SH-SY5Y (cell line): ENCODE measurements around the gene PAPLN.

ENCODE experiments used
- GATA2 ChIP-seq: IDR thresholded peaks from 2 replicates; pipeline ENCODE4 v1.6.1; 2011; ENCODE audit warnings: mild to moderate bottlenecking, low read depth, low read length
- GATA3 ChIP-seq: IDR thresholded peaks from 2 replicates; pipeline ENCODE4 v1.6.1; 2011; ENCODE audit warnings: low read depth, mild to moderate bottlenecking, low read length, moderate library complexity

The PAPLN gene

DNA sequence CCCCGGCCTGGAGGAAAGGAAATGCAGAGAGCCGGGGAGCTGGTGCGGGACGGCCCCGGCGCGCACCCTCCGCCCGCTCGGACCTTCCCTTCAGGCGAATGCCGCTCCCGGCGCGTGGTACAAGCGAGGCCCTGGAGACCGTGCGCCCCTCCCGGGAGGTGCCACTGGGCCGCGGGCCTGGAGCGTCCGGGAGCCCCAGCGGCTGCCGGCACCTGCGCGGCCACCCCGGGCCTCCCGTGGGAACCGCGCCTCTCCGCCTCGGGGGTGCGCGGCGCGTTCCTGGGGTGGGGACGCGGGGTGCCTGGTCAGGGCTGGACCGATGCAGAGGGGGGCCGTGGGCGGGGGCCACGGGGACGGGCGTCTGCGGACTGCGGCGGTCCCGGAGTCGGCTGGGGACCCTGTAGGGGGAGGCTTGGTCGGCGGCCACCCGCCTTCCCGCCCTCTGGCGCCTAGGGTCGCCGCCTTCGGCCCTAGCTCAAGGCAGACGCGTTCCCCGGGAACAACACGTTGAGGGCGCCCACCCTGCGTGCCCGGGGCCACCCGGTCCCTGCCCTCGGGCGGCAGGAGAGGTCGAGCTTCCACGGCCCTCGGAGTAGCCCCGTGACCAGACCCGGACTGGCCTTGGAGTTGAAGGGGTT is 599 bp downstream of the PAPLN start:
- no peak for TF ChIP-seq GATA2
- no peak for TF ChIP-seq GATA3

DNA sequence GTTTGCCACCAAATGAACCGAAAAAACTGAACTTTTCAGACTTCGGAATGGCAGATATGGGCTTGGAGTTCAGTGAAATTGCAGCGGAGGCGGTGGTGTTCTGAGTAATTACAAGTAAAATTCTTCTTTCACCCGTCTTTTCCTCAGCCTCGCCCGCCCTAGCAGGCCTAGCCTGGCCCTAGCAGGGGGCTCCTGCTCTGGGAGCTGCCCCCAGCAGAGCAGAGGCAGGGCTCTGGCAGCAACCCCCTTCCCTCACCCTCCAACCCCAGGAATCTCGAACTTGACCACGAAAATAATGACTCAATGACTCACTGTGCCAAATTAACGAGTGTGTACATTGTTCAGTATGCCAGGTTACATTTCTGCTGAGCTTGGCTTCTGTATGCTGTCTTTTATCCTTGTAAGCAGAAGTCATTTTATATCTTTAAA is 1.1 kb downstream of the PAPLN start:
- TF ChIP-seq GATA2 = no peak
- TF ChIP-seq GATA3 = no peak

DNA sequence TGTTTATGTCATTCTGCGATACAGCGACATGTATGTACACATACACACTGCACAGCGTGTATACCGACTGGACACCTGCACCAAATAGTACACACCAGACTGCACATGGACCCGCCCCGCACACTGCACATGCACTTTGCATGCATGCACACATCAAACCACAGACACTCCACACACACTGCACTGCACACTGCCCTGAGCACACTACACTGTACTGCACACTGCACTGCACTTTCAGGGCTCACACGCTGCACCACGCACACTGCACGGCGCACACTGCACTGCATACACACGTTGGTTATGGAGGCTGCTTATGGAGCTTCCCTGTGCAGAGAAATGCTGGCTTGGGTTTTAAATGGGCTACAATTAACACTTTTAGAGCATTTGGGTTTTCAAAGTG is 1.6 kb downstream of the PAPLN start:
- TF ChIP-seq GATA2 = no peak
- no peak for TF ChIP-seq GATA3

DNA sequence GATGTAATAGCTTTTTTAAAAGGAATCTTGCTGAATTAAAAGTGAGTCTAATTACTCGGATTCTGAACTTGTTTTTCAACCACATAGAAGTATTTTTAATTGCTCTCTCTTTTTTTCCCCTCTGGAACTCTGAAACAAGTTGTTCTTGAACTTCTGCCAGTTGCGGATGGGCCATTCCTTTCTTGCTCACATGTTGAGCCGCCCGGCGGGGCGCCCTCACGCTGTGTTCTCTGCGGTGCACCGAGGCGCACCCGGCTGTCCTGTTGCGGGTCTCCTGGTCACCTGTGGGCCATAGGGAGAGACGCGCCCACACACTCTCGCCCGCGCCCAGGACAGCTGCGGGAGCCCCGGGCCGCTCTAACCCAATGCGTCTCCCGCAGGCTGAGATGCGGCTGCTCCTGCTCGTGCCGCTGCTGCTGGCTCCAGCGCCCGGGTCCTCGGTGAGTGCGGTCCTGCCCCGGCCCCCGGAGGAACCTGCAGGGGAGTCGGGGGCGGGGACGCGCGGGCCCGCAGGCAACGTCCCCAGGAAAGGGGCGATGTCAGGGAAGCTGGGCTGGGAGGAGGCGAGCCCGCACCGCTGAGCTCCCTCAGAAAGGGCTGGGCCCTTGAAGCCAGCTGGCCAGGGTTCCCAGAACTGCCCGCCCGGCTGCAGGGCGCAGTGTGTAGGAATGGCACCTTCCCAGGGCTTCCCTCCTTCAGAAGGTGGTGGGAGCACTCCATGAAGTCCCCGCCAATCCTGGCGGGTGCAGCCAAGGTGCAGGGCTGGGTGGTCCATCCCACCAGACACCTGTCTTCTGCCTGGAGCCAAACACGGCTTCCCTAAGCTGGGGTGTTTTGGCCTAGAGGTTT is 2.3 kb downstream of the PAPLN start:
- TF ChIP-seq GATA2 (no peak), GATA3 (no peak)

DNA sequence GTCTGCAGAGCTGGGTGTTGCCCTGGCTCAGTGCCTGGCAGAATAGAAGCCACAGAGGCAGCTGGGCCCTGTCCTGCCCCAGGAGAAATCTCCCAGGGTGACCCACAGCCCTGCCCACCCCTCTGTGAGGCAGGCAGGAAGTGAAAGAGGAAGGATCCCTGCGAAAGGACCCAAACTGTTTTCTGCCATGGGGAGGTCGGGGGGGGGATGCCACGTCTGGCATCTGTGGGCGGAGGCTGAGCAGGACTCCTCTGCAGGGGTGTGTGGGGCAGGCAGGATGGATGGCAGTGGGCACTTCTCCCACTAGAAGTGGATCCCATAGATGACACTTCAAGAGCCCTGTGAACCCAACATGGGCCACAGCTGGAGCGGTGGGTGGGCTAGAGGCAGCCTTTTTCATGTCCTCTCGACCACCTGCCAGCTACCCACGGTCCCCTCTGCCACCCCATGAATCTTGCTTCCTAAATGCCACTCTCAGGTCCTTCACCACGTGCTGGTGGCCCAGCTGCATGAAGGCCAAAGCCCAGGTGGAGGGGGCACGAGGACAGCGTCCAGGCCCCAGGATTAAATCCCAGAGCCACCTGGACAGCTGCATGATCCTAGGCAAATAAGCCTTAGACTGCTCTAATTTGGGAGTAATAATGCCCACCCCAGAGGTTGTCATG is 3.6 kb downstream of the PAPLN start:
- TF ChIP-seq GATA2 = no peak
- TF ChIP-seq GATA3 = no peak

DNA sequence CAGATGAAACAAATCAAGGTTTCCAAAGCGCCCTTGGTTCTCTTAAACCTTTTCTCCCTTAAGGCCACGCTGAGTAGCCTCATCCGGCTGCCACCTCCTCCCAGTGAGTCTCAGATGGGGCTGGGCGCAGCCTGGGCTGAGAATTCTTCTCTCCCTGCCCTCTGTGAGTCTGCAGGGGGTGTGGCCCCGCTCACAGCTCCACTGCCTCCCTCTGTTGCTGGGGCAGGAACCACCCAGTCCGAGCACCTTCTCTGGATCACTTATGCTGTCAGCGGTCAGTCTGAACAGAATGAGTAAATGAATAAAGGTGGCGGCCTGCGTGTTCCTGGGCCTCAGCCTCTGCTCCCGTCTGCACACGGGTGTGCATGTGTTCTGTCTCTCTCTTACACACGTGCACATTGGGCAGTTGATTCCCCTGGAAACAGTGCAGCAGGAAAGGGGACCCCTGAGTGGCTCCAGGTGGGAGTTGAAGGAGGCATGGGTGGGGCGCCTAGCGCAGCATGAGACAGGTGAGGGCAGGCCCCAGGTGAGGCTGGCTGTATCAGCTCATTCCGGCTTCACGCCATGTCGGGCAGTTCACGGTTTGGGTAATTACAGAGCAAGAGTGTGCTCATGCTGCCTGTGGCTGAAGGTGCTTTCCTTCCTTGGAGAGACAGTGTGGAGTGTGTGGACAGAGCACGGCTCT is 4.3 kb downstream of the PAPLN start:
- TF ChIP-seq GATA2 (no peak), GATA3 (no peak)

DNA sequence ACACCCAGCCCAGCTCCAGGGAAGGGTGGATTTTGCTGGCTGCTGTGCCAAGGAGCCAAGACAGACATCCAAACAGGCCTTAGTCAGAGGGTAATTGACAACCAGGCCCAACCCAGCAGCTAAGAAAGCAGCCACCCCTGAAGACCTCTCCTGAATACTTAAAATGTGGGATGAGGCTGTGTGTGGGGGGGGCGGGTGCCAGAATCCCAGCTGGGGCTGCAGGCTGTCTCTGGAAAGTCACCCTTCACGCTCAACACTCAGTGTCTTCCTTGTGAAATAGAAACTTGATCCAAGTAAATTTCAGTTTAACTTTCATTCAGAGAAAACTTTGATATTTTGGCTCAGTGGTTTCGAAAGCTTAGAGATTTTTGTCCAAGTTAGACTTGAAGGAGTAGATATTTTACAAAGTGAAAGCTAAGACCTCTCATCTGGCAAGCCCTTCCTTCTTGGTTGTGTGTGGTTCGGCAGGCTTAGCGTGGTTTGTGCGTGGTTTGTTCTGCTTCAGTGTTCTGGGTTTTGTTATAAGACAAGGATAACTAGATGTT is 5.1 kb downstream of the PAPLN start:
- TF ChIP-seq GATA2 (no peak), GATA3 (no peak)

DNA sequence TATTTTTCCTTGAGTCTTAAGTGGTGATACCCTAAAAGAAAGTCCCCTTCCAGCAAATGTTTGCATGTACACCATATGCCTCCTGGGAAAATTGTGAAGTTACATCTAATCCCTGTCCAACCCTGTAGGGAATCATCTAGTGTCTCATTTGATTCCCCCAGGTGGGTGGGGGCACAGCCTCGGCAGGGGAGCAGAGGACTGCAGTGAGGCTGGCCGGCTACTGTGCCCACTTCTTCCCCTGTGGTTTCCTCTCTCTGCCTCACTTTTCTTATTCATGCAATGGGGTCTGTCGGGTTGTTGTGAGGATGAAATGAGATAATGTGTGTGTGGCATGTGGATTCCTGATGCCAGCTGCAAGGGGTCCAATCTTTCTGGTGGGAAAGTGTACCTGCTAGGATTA is 6.0 kb downstream of the PAPLN start:
- TF ChIP-seq GATA3 = no peak
- TF ChIP-seq GATA2 = no peak

DNA sequence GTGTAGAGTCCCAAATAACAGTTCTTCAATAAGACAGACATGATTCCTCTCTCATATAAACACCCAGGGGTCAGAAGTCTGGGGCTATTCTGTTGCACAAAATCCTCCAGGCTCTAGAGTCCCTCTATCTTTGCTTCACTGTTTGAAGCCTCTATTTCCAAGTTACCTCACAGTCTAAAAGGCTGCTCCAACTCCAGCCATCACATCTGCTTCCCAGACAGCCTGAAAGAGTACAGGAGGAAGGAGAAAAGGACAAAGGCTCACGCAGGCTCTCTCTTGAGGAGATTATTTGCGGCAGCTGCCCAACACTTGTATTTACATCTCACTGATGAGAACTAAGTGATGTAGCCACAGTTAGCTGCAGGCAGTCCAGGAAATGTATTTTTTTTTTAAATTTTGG is 6.4 kb downstream of the PAPLN start:
- TF ChIP-seq GATA2 (no peak), GATA3 (no peak)

DNA sequence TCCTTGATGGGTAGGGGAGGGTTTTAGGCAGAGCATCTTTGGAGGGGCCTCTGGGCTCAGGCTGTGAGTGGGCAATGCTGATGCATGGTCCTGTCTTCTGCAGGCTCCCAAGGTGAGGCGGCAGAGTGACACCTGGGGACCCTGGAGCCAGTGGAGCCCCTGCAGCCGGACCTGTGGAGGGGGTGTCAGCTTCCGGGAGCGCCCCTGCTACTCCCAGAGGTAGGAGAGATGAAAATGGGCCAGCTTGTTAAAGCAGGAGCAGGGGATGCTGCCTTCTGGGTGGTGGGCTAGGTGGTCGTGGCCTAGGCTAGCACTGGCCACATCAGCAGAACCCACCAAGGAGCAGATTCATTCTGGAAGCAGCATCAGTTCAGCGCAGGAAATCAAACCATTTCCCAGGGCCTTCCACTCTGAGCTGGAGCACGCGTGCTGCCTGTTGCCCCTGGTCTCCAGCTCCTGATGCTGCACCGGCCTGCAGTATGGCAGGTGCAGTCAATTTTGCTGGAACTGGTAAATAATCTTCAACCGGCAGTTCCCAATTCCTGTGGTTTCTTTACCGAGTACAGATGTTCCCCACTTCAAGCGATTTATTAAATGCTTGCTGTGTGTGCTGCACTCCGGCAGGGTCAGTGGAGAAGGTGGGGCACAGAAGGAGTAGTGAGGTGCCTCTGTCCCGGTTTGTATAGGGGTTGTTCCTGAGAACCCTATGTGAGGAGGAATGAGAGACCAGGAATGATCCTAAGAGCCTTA is 7.4 kb downstream of the PAPLN start:
- TF ChIP-seq GATA2 (no peak), GATA3 (no peak)

DNA sequence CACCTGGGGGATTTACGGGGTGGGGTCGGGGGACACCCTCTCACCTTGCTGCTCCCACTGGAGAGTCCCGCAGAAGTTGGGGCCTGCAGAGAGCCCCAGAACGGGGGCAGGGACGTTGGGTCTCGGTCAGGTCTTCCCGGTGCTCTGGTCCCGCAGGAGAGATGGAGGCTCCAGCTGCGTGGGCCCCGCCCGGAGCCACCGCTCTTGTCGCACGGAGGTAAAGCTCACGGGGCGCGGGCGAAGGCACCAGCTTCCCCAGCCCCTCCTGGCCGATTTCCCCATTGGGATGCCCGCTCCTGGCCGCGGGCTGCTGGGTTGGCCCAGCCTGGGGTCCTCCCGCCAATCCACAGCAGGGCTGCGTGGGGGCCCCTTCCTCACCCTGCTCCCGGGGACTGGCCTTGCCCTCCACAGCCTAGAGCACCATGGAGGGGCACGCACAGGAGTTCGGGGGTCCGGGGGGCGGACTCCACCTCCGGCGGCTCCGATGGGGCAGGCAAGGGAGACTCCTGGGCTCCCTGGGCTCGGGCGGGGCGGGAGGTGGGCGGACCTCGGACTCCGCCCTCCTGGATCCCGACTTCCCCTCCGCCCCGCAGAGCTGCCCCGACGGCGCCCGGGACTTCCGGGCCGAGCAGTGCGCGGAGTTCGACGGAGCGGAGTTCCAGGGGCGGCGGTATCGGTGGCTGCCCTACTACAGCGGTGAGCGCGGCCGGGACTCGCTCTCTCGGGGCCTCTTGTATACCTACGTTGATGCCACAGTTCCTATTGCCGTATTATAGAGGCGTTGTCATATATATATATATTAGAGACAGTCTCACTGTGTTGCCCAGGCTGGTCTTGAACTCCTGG is 8.4 kb downstream of the PAPLN start:
- TF ChIP-seq GATA2 = no peak
- no peak for TF ChIP-seq GATA3

DNA sequence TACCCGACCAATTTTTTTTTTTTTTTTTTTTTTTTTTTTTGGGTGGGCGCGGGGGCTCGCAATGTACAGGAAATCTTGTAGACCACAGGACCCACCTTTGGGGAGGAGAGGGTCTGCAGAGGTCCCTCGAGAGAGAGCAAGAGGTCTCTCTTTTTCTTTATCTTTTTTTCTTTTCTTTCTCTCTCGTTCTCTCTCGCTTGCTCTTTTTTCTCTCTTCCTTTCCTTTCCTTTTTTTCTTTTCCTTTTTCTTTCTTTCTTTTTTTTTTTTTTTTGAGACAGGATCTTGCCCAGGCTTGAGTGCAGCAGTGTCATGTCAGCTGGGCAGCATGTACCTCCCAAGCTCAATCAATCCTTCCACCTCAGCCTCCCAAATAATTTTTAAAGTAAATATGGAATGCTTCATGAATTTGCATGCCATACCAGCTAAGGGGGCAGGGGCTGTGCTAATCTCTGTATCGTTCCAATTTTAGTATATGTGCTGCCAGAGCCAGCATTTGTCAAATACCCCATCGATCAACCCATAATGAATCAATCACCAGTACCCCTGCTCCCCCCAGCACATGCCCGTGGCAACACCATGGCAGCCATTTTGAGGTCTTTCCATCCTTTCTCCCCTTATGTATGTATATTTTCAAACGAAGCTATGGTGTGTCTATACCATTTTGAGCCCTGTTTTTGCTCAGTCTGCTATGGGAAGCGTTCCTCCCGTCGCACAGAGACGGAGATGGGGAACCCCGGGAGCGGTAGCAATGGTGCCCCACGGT is 9.3 kb downstream of the PAPLN start:
- TF ChIP-seq GATA3 (no peak), GATA2 (no peak)
